COLO668 (cell line): Measurements from ENCODE around the gene RAB41.
A peak's percentile ranks its signal among the peaks of the same experiment; 100 is the strongest.
"Not testable (repeated sequence)": the region's sequence is repeated elsewhere in the genome, so short reads cannot be mapped to it uniquely, and the experiment has no call there.

Experiments used
- DNase-seq: peaks from one replicate; lab custom pipeline; 2025; ENCODE audit not compliant: unreplicated experiment; lab: John Stamatoyannopoulos, UW

RAB41 gene

DNA sequence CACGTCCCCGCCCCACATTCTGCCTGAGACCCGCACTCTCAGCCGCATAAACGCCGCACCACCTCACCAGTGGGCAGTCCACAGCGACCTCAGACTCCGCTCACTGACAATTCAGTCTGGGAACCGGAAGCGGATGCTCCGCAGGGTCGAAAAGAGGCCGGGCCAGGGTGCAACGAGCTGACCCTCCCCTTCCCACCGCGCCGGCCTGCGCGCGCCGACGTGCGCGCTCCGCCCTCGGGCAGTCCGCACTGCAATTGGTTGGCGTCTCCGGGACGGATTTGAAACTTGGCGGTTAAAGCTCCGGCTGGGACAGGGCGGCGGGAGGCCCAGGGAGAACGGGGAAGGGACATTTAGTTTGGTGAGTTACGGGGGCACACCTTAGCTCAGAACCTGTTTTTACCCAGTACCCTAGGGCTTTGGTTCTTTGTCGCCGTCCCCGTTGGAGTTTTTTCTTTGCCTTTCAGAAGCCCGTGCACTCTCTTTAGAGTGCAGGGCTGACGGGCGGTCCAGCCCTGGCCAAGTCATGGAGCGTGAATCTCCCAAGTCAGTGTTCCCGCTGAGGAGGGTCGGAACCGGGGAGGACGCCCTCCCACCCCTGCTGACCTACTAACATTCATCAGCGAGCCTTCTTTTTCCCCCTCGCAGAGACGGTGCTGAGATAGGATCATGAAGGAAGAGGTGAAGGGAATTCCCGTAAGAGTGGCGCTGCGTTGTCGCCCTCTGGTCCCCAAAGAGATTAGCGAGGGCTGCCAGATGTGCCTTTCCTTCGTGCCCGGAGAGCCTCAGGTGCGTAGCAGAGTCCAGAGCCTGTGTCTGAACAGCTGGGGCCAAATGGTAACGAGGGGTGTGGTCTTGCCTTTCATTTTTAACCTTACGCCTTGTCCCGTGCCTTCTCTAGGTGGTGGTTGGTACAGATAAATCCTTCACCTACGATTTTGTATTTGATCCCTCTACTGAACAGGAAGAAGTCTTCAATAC, 8.1 kb downstream of the RAB41 start, which contains the start of the genes KIF4A and PDZD11:
Gene KIF4A, plus strand, starts transcription at position 312 of the 978 bp plus-strand sequence. Its CDS starts 355 bp downstream, at position 667.
Gene PDZD11, minus strand, starts transcription at position 135 of the 978 bp plus-strand sequence. CDS start 586 bp downstream, outside the sequence.
- DNase-seq: peak; percentile 88

GRCh38 chrX:70292788-70293187, 10.8 kb downstream of the RAB41 start:
- DNase-seq: no peak

DNA sequence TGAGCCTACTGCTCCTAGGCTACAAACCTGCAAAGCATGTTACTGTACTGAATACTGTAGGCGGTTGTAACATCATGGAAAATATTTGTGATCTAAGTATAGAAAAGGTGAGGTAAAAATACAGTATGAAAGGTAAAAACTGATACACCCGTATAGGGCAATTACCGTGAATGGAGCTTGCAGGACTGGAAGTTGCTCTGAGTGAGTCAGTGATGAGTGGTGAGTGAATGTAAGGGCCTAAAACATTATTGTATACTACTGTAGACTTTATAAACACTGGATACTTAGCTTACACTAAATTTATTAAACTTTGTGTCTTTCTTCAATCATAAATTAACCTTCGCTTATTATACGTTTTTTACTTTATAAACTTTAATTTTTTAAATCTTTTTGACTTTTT, 11.6 kb downstream of the RAB41 start:
- DNase-seq: no peak

- DNase-seq: no peak
Observed at GRCh38 chrX:70301716-70302115, 19.7 kb downstream of the RAB41 start.

GRCh38 chrX:70313503-70313902, 31.5 kb downstream of the RAB41 start:
- DNase-seq: no peak

- DNase-seq: no peak
Observed at GRCh38 chrX:70322784-70323183, 40.8 kb downstream of the RAB41 start.

DNA sequence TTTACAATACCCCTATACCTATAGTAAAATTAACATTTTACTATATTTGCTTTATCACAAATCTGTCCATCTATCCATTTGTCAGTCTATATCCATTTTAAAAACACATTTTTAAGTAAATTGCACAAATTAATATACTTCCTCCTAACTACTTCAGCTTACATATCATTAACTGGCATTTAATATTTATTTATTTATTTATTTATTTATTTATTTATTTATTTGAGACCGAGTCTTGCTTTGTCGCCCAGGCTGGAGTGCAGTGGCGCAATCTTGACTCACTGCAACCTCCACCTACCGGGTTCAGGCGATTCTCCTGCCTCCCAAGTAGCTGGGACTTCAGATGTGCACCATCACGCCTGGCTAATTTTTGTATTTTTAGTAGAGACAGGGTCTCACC, 41.7 kb downstream of the RAB41 start:
- not testable (repeated sequence) for DNase-seq

DNA sequence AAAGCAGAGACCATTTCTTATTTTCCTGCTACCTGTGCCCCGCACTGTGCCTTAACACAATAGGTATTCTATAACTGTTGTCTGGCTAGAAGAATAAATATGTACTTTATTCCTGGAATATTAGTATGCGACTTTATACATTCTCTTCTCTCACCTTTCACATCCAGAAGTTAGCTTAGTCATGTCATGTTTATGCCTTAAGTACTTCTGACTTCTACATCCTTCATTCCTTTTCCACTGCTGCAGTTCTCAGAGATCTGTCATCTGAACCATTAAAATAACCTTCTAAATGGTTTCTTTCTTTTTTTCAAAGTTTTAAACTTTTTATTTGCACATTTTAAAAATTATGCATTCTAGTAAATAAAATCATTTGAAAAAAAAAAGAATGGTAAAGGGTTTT, 42.4 kb downstream of the RAB41 start:
- no peak for DNase-seq

GRCh38 chrX:70331161-70331560, 49.2 kb downstream of the RAB41 start:
- DNase-seq: no peak

- DNase-seq: no peak
Observed at GRCh38 chrX:70332600-70332999, 50.6 kb downstream of the RAB41 start.
